HEK293 (cell line): ENCODE results near the gene GMDS.

Experiments used
- FEZF1 ChIP-seq: fragments of 450-650 bp; formaldehyde crosslinking; IDR thresholded peaks from 2 replicates; pipeline ENCODE4 v1.5.1; 2016; ENCODE audit warnings: missing biosample characterization, missing genetic modification characterization
- GLI2 ChIP-seq: fragments of 450-650 bp; formaldehyde crosslinking; IDR thresholded peaks from 2 replicates; pipeline ENCODE4; 2017; ENCODE audit warnings: missing biosample characterization, missing genetic modification characterization, low read depth, borderline replicate concordance
- HIC1 ChIP-seq: fragments of 450-650 bp; formaldehyde crosslinking; IDR thresholded peaks from 2 replicates; pipeline ENCODE4 v1.5.1; 2016; ENCODE audit warnings: missing biosample characterization, missing genetic modification characterization
- IKZF3 ChIP-seq: fragments of 450-650 bp; IDR thresholded peaks from 2 replicates; pipeline ENCODE4 v1.5.0; 2018; ENCODE audit warnings: missing biosample characterization, mild to moderate bottlenecking, missing genetic modification characterization, moderate library complexity
- KLF7 ChIP-seq: fragments of 450-650 bp; formaldehyde crosslinking; IDR thresholded peaks from 2 replicates; pipeline ENCODE4 v1.5.1; 2016; ENCODE audit warnings: missing biosample characterization, missing genetic modification characterization, borderline replicate concordance
- MZF1 ChIP-seq: fragments of 450-650 bp; formaldehyde crosslinking; IDR thresholded peaks from 2 replicates; pipeline ENCODE4 v1.5.1; 2017; ENCODE audit warnings: missing biosample characterization, missing genetic modification characterization, borderline replicate concordance
- PRDM10 ChIP-seq: fragments of 450-650 bp; formaldehyde crosslinking; IDR thresholded peaks from 2 replicates; pipeline ENCODE4 v1.5.1; 2016; ENCODE audit warnings: missing biosample characterization, missing genetic modification characterization
- SP7 ChIP-seq: fragments of 450-650 bp; formaldehyde crosslinking; IDR thresholded peaks from 2 replicates; pipeline ENCODE4 v1.5.1; 2016; ENCODE audit warnings: missing biosample characterization, missing genetic modification characterization
- WT1 ChIP-seq: fragments of 450-650 bp; formaldehyde crosslinking; IDR thresholded peaks from 2 replicates; pipeline ENCODE4 v1.5.1; 2016; ENCODE audit warnings: missing biosample characterization, missing genetic modification characterization
- ZBTB1 ChIP-seq: fragments of 450-650 bp; formaldehyde crosslinking; IDR thresholded peaks from 2 replicates; pipeline ENCODE4 v1.5.1; 2016; ENCODE audit warnings: missing biosample characterization, missing genetic modification characterization
- ZBTB48 ChIP-seq: fragments of 450-650 bp; formaldehyde crosslinking; IDR thresholded peaks from 2 replicates; pipeline ENCODE4 v1.5.1; 2016; ENCODE audit warnings: missing biosample characterization, missing genetic modification characterization
- ZBTB8A ChIP-seq: fragments of 450-650 bp; formaldehyde crosslinking; IDR thresholded peaks from 2 replicates; pipeline ENCODE4 v1.5.1; 2016; ENCODE audit warnings: missing biosample characterization, missing genetic modification characterization
- ZNF114 ChIP-seq: fragments of 450-650 bp; formaldehyde crosslinking; IDR thresholded peaks from 2 replicates; pipeline ENCODE4 v1.5.0; 2017; ENCODE audit warnings: missing biosample characterization, missing genetic modification characterization
- ZNF121 ChIP-seq: fragments of 450-650 bp; formaldehyde crosslinking; IDR thresholded peaks from 2 replicates; pipeline ENCODE4 v1.5.1; 2016; ENCODE audit warnings: missing biosample characterization, missing genetic modification characterization
- ZNF138 ChIP-seq: fragments of 450-650 bp; formaldehyde crosslinking; IDR thresholded peaks from 2 replicates; pipeline ENCODE4 v1.5.1; 2016; ENCODE audit warnings: missing biosample characterization, missing genetic modification characterization, borderline replicate concordance
- ZNF211 ChIP-seq: fragments of 450-650 bp; formaldehyde crosslinking; IDR thresholded peaks from 2 replicates; pipeline ENCODE4 v1.5.1; 2016; ENCODE audit warnings: low read depth, missing biosample characterization, missing genetic modification characterization
- ZNF248 ChIP-seq: fragments of 450-650 bp; formaldehyde crosslinking; IDR thresholded peaks from 2 replicates; pipeline ENCODE4 v1.5.1; 2017; ENCODE audit warnings: missing biosample characterization, missing genetic modification characterization
- ZNF280C ChIP-seq: fragments of 450-650 bp; formaldehyde crosslinking; IDR thresholded peaks from 2 replicates; pipeline ENCODE4 v1.5.1; 2016; ENCODE audit warnings: missing biosample characterization, missing genetic modification characterization
- ZNF311 ChIP-seq: fragments of 450-650 bp; formaldehyde crosslinking; IDR thresholded peaks from 2 replicates; pipeline ENCODE4 v1.5.1; 2017; ENCODE audit warnings: missing biosample characterization, missing genetic modification characterization, borderline replicate concordance
- ZNF449 ChIP-seq: fragments of 450-650 bp; formaldehyde crosslinking; IDR thresholded peaks from 2 replicates; pipeline ENCODE4 v1.5.1; 2017; ENCODE audit warnings: missing biosample characterization, mild to moderate bottlenecking, missing genetic modification characterization, moderate library complexity
- ZNF580 ChIP-seq: fragments of 450-650 bp; formaldehyde crosslinking; IDR thresholded peaks from 2 replicates; pipeline ENCODE4 v1.5.1; 2016; ENCODE audit warnings: missing biosample characterization, missing genetic modification characterization
- ZNF596 ChIP-seq: fragments of 450-650 bp; IDR thresholded peaks from 2 replicates; pipeline ENCODE4 v1.5.0; 2018; ENCODE audit warnings: missing biosample characterization, mild to moderate bottlenecking, missing genetic modification characterization, moderate library complexity
- ZNF610 ChIP-seq: fragments of 450-650 bp; formaldehyde crosslinking; IDR thresholded peaks from 2 replicates; pipeline ENCODE4 v1.5.1; 2016; ENCODE audit warnings: missing biosample characterization, missing genetic modification characterization, borderline replicate concordance
- ZNF654 ChIP-seq: fragments of 450-650 bp; formaldehyde crosslinking; IDR thresholded peaks from 2 replicates; pipeline ENCODE4 v1.5.1; 2016; ENCODE audit warnings: low read depth, missing biosample characterization, missing genetic modification characterization
- ZNF664 ChIP-seq: fragments of 450-650 bp; formaldehyde crosslinking; IDR thresholded peaks from 2 replicates; pipeline ENCODE4 v1.5.1; 2016; ENCODE audit warnings: missing biosample characterization, missing genetic modification characterization
- ZNF843 ChIP-seq: fragments of 450-650 bp; formaldehyde crosslinking; IDR thresholded peaks from 2 replicates; pipeline ENCODE4 v1.5.1; 2016; ENCODE audit warnings: missing biosample characterization, missing genetic modification characterization
- ZSCAN18 ChIP-seq: fragments of 450-650 bp; formaldehyde crosslinking; IDR thresholded peaks from 2 replicates; pipeline ENCODE4 v1.5.1; 2016; ENCODE audit warnings: missing biosample characterization, missing genetic modification characterization
- ZSCAN30 ChIP-seq: fragments of 450-650 bp; IDR thresholded peaks from 2 replicates; pipeline ENCODE4 v1.5.1; 2018; ENCODE audit warnings: missing biosample characterization, mild to moderate bottlenecking, missing genetic modification characterization, moderate library complexity
- ZXDB ChIP-seq: fragments of 450-650 bp; formaldehyde crosslinking; IDR thresholded peaks from 2 replicates; pipeline ENCODE4 v1.5.1; 2016; ENCODE audit warnings: missing biosample characterization, missing genetic modification characterization

The GMDS gene

GRCh38 chr6:1850840-1851157 is 394.6 kb downstream of the GMDS start (continued):
- TF ChIP-seq ZNF114 (tag by site-specific recombination) = no peak
- TF ChIP-seq ZBTB1 (tag by site-specific recombination) = no peak
- peak; percentile 90; the same call in 1 of the 2 replicates for TF ChIP-seq GLI2 (tag by site-specific recombination)
- TF ChIP-seq ZNF311 (tag by site-specific recombination) = no peak
- TF ChIP-seq ZNF248 (tag by site-specific recombination) = no peak
- TF ChIP-seq ZNF664 (tag by site-specific recombination) = no peak
- TF ChIP-seq ZNF138 (tag by site-specific recombination) = no peak
- no peak for TF ChIP-seq IKZF3
- TF ChIP-seq ZBTB48 (tag by site-specific recombination) = no peak
- TF ChIP-seq ZSCAN30 = peak; percentile 81
- peak; percentile 90 for TF ChIP-seq ZXDB (tag by site-specific recombination)
- TF ChIP-seq ZBTB8A (tag by site-specific recombination) = 0 out of 2 replicates have a peak, but pooled peaks have one; percentile 43
- TF ChIP-seq ZNF580 (tag by site-specific recombination) = peak; percentile 94
- TF ChIP-seq ZNF843 (tag by site-specific recombination) = peak; percentile 98
- no peak for TF ChIP-seq ZNF280C (tag by site-specific recombination)
- TF ChIP-seq SP7 (tag by site-specific recombination) = peak; percentile 90
- peak; percentile 76 for TF ChIP-seq MZF1 (tag by site-specific recombination)
- TF ChIP-seq KLF7 (tag by site-specific recombination) = peak; percentile 46; the same call in 1 of the 2 replicates
- TF ChIP-seq ZNF610 (tag by site-specific recombination) = peak; percentile 74
- no peak for TF ChIP-seq ZNF211 (tag by site-specific recombination)
- peak; percentile 91 for TF ChIP-seq WT1
- no peak for TF ChIP-seq HIC1 (tag by site-specific recombination)
- TF ChIP-seq ZNF121 (tag by site-specific recombination) = peak; percentile 50; the same call in 1 of the 2 replicates
- TF ChIP-seq PRDM10 (tag by site-specific recombination) = peak; percentile 55; the same call in 1 of the 2 replicates
- 0 out of 2 replicates have a peak, but pooled peaks have one; percentile 35 for TF ChIP-seq ZNF449 (tag by site-specific recombination)
- peak; percentile 95 for TF ChIP-seq FEZF1 (tag by site-specific recombination)
- TF ChIP-seq ZSCAN18 (tag by site-specific recombination) = no peak
- TF ChIP-seq ZNF654 = no peak
- peak; percentile 80 for TF ChIP-seq ZNF596 (tag by site-specific recombination)
